Astrocyte of the spinal cord (primary cell): ENCODE data around the gene PCNT.
A peak's percentile ranks its signal among the peaks of the same experiment; 100 is the strongest.

Experiments used
- DNase-seq: peaks from one replicate; pipeline ENCODE4 v3.0.0; 2011; ENCODE audit warnings: low read depth, low spot score
- H3K4me3 ChIP-seq: 2 replicates; pipeline ENCODE4 v1.5.1; 2011; ENCODE audit warnings: low read depth, mild to moderate bottlenecking, low read length, moderate library complexity
- in situ Hi-C: cut with HindIII; loops from 2 replicates; pipeline ENCODE4 v1.10.0; 2017; ENCODE audit warnings: low sequenced_read_pairs
- TF ChIP-seq, protein P1 (sequence below): IDR thresholded peaks from 2 replicates; pipeline ENCODE4 v1.5.1; 2012; ENCODE audit warnings: low read depth, mild to moderate bottlenecking, low read length, inconsistent platforms

PCNT gene

DNA sequence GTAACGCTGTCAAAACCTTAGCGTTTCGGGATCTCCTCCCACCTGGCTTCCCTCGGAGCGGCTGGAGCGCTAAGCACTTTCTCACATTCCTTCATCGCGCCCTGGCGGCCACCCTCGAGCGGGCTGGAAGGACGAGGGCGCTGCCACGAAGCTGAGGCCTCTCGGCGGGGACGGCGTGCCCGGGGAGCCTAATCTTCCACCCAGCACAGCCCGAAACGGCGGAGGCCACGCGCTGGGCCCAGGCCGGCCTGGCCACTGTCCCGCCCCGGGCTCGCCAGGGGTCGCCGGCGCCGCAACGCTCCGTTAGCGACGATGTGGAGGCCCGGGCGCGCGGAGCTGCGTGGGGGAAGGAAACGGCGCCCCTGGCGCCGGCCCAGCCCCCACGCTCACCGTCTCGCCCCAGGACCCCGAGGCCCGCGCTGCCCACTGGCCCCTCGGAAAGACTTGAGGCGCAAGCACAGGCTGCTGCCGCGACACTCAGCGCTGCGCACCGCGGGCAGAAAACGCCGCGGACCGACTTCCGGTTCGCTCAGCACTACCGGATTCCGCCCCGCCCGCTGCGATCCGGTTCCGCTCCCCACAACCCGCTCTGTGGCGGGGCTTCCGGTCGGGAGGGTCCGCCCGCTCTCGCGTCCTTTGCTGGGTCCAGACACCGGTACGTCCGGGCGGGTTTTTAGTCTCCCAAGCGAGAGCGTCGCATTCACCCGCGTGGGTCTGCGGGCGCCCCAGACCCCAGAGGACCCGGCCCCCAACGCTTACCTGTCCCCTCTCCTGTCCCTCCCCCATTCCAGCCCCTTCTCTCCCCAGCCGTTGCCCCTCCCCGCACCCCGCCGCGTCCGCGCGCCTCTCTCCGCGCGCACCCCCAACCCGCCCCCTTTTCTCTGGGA lies 38.0 kb upstream of the PCNT start, which contains the start of gene YBEY:
Gene YBEY (plus strand): TSS at position 582 of the 887 bp plus-strand sequence. CDS start 572 bp downstream, outside the sequence.
- in situ Hi-C loops = no loop called here
- peak within 1 kb of the TSS; percentile 75 for H3K4me3 ChIP-seq
- TF ChIP-seq, protein P1, sequence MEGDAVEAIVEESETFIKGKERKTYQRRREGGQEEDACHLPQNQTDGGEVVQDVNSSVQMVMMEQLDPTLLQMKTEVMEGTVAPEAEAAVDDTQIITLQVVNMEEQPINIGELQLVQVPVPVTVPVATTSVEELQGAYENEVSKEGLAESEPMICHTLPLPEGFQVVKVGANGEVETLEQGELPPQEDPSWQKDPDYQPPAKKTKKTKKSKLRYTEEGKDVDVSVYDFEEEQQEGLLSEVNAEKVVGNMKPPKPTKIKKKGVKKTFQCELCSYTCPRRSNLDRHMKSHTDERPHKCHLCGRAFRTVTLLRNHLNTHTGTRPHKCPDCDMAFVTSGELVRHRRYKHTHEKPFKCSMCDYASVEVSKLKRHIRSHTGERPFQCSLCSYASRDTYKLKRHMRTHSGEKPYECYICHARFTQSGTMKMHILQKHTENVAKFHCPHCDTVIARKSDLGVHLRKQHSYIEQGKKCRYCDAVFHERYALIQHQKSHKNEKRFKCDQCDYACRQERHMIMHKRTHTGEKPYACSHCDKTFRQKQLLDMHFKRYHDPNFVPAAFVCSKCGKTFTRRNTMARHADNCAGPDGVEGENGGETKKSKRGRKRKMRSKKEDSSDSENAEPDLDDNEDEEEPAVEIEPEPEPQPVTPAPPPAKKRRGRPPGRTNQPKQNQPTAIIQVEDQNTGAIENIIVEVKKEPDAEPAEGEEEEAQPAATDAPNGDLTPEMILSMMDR = peak; percentile 53

DNA sequence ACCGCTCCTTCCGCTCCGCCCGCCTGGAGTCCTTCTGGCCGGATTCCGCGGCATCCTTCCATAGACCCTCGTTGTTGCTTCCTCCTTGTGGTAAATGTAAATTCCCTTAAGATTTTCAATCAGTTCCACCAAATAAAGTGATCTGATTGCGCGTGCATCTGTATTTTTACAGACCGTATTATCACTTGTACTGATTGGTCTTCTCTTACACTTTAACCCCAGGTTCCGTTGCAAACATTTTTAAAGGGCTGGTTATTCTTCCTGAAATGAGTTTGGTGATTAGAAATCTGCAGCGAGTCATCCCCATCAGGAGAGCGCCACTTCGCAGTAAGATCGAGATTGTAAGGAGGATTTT lies 37.3 kb upstream of the PCNT start:
- TF ChIP-seq, protein P1 = no peak
- in situ Hi-C loops = no loop called here

More for the DNA sequence above, 38.0 kb upstream of the PCNT start, which contains the start of gene YBEY:
- peak; percentile 95 for DNase-seq

DNA sequence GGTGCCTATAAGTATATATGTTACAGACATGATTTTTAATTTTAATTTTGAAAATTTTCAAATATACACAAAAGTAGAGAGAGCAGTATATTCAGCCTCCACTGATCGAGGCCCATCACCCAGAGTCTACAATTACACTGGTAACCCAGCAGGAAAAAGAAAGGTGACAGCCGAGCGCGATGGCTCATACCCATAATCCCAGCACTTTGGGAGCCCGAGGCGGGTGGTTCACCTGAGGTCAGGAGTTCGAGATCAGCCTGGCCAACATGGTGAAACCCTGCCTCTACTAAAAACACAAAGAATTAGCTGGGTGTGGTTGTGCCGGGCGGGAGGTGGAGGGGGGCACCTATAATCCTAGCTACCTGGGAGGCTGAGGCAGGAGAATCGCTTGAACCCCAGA lies 36.4 kb upstream of the PCNT start:
- no peak for DNase-seq
- TF ChIP-seq, protein P1 = no peak
- no peak overlapping the region for H3K4me3 ChIP-seq
- in situ Hi-C loops = no loop called here

More for the DNA sequence above, 37.3 kb upstream of the PCNT start:
- peak overlapping the region; percentile 75 for H3K4me3 ChIP-seq
- DNase-seq = no peak

DNA sequence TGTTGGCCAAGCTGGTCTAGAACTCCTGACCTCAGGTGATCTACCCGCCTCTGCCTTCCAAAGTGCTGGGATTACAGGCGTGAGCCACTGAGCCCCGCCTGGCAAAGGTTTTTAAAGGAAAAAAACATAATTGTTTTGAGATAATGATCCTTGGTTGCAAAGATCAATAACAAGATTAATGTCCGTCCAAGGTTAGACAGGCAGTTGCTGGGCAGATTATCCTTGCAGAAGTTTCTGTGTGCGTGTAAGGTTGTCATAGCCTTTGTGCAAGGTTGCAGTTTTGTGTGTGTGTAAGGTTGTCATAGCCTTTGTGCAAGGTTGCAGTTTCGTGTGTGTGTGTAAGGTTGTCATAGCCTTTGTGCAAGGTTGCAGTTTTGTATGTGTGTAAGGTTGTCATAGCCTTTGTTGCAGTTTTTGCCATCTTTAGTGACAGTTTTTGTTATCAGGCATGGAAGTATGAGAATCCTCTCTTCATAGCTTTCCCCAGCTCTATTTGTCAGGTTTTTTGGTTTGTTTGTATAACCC lies 34.2 kb upstream of the PCNT start:
- no peak overlapping the region for H3K4me3 ChIP-seq
- DNase-seq = no peak
- TF ChIP-seq, protein P1 = no peak
- in situ Hi-C loops = no loop called here

DNA sequence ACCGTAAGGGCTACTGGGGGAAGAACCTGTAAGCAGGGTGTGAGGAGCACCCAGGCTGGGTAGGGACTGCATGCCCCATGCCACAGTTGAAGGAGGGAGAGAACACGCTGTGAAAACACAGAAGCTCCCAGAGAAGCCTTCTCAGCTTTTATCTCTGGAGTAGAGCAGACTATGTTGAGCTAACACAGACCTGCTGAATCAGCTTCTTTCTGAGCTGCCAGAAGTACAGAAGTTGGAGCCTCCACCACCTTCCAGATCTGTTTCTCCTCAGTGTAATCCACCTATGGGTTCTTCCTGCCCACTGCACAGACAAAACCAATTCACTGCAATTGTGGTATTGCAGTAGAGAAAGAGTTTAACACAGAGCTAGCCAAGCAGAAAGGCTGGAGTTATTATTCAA lies 32.4 kb upstream of the PCNT start:
- DNase-seq = no peak
- in situ Hi-C loops = no loop called here
- H3K4me3 ChIP-seq = no peak overlapping the region
- TF ChIP-seq, protein P1 = no peak

DNA sequence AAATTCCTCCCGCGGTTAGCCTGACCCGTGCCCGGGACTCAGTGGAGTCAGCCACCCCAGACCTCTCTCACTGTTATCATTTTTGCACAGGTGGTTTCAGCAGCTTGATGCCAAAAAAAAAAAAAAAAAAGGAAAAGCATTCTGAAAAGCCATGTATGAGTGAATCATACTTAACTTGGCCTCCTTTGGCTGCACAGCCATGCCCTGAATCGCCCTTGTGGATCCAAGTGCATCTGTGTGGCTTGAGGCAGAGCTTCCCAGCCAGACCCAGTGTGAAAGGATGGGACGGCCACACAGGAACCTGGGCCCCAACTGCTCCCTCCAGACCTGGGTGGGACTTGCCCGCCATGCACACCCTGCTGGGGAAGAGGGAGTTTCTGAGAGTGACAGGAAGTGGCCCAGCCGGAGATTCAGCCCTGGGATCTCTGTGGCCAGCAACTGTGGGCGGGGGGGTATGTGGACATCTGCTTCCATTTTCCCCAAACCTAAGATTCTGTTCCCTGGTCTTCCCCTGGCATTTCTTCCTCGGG lies 29.2 kb upstream of the PCNT start:
- DNase-seq = peak; percentile 67
- TF ChIP-seq, protein P1 = no peak
- in situ Hi-C loops = no loop called here
- no peak overlapping the region for H3K4me3 ChIP-seq
